ENCODE results near the gene YES1. TPM values are rescaled to one million over a fixed set of nuclear protein-coding genes. Genes with fewer than 3 reads are reported as not detected.

YES1 gene
- total and polyA plus RNA-seq, 5 donors, result 9.2 to 25.9 (median 25.0) TPM

DNA sequence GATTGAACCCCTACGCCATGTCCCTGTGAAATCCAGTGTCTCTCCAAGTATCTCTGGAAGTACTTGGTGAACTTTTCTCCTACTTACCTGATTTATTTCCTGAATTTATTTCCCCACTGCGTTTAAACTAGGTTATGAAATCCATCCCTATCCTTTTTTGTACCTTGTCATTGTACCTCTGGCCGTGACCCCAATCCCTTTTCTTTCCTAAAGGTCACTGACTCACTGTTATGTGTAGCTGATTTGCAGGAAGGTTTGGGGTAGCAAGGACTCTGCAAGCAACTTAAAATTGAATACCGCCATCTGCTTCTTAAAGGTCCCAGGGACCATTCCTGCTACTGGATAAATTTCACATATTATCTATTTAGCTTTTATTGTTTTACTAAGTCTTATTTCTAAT is 95.0 kb downstream of the YES1 start:
- H3K4me1 ChIP-seq (ENCODE audit: control insufficient read depth, insufficient read depth, low read length), result no peaks in the 10 kb centered on the region

DNA sequence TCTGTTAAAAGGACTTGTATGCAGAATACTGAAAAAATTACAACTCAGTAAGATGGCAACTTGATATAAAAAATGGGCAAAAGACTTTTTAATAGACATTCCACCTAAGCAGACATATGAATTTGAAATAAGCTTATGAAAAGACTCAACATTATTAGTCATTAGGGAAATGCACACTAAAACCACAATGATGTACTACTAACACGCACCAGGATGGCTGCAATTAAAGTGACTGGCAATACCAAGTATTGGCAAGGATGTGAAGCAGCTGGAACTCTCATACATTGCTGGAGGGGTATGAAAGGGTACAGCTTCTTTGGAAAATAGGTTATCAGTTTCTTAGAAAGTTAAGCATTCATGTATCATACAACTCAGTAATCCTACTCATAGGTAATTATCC is 96.4 kb downstream of the YES1 start:
- DNase-seq (no peak), ATAC-seq (no peak)
- Histone ChIP-seq H3K27ac (ENCODE audit: low read length) (no peak overlapping the region), H3K4me3 (ENCODE audit: low read length) (no peak overlapping the region), H3K27me3 (ENCODE audit: control insufficient read depth, insufficient read depth) (no peaks in the 10 kb centered on the region), H3K4me1 (ENCODE audit: control insufficient read depth, insufficient read depth, low read length) (peaks cover 3% of the 10 kb centered on the region), H3K9me3 (ENCODE audit: control insufficient read depth, low read length) (no peaks in the 10 kb centered on the region)
- intact Hi-C loops (cut with DNase I), result no loop called here
- 60% methylated on average over 1 of the region's 1 CpG for WGBS

More for the DNA sequence above, 95.0 kb downstream of the YES1 start:
- DNase-seq, result no peak
- ATAC-seq, result no peak
- WGBS, result 93% methylated on average over 4 of the region's 4 CpGs
- H3K9me3 ChIP-seq (ENCODE audit: control insufficient read depth, low read length), result no peaks in the 10 kb centered on the region
- H3K4me3 ChIP-seq (ENCODE audit: low read length), result no peak overlapping the region
- H3K27me3 ChIP-seq (ENCODE audit: control insufficient read depth, insufficient read depth), result no peaks in the 10 kb centered on the region
- H3K27ac ChIP-seq (ENCODE audit: low read length), result no peak overlapping the region
- intact Hi-C loops (cut with DNase I), result no loop called here

DNA sequence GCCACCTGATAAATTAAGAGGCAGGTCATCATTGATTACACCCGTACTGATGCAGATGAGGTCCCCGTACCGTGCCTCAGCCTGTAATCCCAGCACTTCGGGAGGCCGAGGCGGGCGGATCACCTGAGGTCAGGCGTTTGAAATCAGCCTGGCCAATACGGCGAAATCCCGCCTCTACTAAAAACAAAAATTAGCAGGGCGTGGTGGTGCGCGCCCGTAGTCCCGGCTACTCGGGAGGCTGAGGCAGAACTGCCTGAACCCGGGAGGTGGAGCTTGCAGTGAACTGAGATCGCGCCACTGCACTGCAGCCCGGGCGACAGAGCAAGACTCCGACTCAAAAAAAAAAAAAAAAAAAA is 98.9 kb downstream of the YES1 start:
- WGBS, result 88% methylated on average over 23 of the region's 23 CpGs

DNA sequence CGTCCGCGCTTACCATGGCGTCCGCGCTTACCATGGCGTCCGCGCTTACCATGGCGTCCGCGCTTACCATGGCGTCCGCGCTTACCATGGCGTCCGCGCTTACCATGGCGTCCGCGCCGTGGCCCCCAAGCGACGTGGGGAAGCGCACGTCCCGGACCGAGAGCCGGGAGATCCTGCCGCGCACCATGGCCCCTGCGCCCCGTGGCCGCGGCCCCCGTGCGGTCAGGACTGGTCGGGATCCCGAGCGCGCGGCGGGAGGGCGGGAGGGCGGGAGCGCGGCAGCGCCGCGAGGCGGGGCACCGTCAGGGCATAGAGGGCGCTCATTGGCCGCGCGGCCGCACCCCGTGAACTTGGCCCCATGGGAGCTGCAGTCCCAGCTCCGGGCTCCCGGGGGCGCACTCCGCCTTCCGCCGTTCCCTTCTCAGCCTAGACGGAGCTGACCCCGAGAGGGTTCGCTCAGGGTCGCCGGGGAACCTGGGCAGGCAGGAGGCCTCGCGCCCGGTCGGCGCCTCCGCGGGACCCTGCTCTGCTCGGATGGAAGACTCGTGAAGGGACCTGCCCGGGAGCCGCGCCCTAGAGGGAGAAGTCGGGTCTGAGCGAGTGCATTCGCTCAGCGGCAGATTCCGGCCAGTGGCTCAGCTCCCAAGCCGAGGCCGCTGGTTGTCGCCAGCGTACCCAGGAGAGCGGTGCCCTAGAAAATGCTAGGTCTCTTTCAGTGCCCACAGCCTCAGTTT is 99.5 kb downstream of the YES1 start, which contains the start of gene ENOSF1:
ENOSF1 (minus strand) TSS at position 230 of the 734 bp plus-strand sequence; CDS start at position 187, 43 bp downstream.
- 9% methylated on average over 85 of the region's 91 CpGs for WGBS

More for the DNA sequence above, 98.9 kb downstream of the YES1 start:
- DNase-seq (peak in 1 of 3 donors; percentile 43), ATAC-seq (no peak)
- Histone ChIP-seq H3K27me3 (ENCODE audit: control insufficient read depth, insufficient read depth) (no peaks in the 10 kb centered on the region), H3K4me1 (ENCODE audit: control insufficient read depth, insufficient read depth, low read length) (peaks cover 7% of the 10 kb centered on the region), H3K27ac (ENCODE audit: low read length) (peak overlapping the region; percentile 45), H3K9me3 (ENCODE audit: control insufficient read depth, low read length) (no peaks in the 10 kb centered on the region), H3K4me3 (ENCODE audit: low read length) (no peak overlapping the region)
- intact Hi-C loops (cut with DNase I), result no loop called here

DNA sequence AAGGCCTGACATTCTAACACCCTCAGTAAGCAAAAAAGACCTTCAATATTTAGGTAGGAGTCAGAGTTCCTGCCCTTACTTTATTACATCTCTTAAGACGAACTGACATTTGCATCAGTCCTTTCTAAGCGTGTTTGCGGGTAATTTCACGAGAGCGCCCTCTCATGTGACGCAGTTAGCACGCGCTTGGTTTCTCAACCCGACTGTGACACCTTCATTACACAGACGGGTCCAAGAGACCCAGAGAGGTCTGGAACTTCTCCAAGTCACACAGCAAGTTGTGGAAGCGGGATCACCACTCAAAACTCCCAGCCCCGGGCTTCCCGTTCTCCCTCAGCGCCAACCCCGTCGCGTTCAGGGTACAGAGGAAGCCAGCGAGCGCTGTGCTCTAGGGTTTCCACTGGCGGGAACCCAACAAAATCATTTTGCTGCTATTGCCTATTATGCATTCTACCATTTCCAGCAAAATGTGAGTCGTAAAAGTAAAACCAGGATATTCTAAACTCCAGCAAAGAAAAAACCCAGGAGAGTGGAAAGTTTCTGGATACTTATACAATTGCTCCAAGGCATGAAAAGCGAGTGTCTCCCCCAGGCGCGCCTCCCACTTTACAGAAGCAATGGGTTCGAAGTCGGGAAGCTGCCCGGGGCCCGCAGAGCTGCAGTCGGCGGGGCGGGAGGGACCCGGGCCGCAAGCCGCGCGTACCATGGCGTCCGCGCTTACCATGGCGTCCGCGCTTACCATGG is 100.2 kb downstream of the YES1 start:
- H3K4me3 ChIP-seq (ENCODE audit: low read length), result peak overlapping the region; percentile 74
- ATAC-seq, result peak; percentile 64 to 72
- WGBS, result under 1% methylated on average over 42 of the region's 42 CpGs
- no peaks in the 10 kb centered on the region for H3K27me3 ChIP-seq (ENCODE audit: control insufficient read depth, insufficient read depth)
- DNase-seq, result peak; percentile 76 to 81 (median 76)
- intact Hi-C loops (cut with DNase I), result no loop called here
- H3K27ac ChIP-seq (ENCODE audit: low read length), result peak overlapping the region; percentile 69
- H3K9me3 ChIP-seq (ENCODE audit: control insufficient read depth, low read length), result no peaks in the 10 kb centered on the region
- peaks cover 7% of the 10 kb centered on the region for H3K4me1 ChIP-seq (ENCODE audit: control insufficient read depth, insufficient read depth, low read length)

More for the DNA sequence above, 99.5 kb downstream of the YES1 start, which contains the start of gene ENOSF1:
- no peaks in the 10 kb centered on the region for H3K27me3 ChIP-seq (ENCODE audit: control insufficient read depth, insufficient read depth)
- H3K9me3 ChIP-seq (ENCODE audit: control insufficient read depth, low read length), result no peaks in the 10 kb centered on the region
- intact Hi-C loops (cut with DNase I), result no loop called here
- H3K4me3 ChIP-seq (ENCODE audit: low read length), result peak within 1 kb of the TSS; percentile 74
- peaks cover 7% of the 10 kb centered on the region for H3K4me1 ChIP-seq (ENCODE audit: control insufficient read depth, insufficient read depth, low read length)
- DNase-seq (peak; percentile 88 to 94 (median 93)), ATAC-seq (peak; percentile 93 to 95)
- H3K27ac ChIP-seq (ENCODE audit: low read length), result peak within 1 kb of the TSS; percentile 69

DNA sequence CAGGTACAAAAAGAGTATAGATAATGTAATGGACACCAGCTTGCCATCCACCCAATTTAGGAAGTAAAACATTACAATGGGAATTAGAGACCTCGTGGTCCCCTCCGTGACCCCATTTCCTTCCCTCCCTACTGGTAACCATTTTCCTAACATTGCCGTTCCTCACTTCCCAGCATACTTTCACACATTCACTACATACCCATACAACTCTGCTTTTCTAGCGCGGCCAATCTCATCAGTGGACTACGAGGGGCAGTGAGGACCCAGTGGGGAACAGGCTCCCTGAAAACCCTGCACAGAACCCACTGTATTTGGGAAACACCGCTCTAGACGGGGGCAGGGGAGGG is 100.8 kb downstream of the YES1 start:
- intact Hi-C loops (cut with DNase I), result no loop called here
- 7% methylated on average over 8 of the region's 8 CpGs for WGBS
- H3K27me3 ChIP-seq (ENCODE audit: control insufficient read depth, insufficient read depth), result no peaks in the 10 kb centered on the region
- ATAC-seq (peak; percentile 20 to 22), DNase-seq (no peak)
- H3K4me3 ChIP-seq (ENCODE audit: low read length), result peak overlapping the region; percentile 74
- H3K4me1 ChIP-seq (ENCODE audit: control insufficient read depth, insufficient read depth, low read length), result peaks cover 7% of the 10 kb centered on the region
- H3K27ac ChIP-seq (ENCODE audit: low read length), result peak overlapping the region; percentile 69
- no peaks in the 10 kb centered on the region for H3K9me3 ChIP-seq (ENCODE audit: control insufficient read depth, low read length)

DNA sequence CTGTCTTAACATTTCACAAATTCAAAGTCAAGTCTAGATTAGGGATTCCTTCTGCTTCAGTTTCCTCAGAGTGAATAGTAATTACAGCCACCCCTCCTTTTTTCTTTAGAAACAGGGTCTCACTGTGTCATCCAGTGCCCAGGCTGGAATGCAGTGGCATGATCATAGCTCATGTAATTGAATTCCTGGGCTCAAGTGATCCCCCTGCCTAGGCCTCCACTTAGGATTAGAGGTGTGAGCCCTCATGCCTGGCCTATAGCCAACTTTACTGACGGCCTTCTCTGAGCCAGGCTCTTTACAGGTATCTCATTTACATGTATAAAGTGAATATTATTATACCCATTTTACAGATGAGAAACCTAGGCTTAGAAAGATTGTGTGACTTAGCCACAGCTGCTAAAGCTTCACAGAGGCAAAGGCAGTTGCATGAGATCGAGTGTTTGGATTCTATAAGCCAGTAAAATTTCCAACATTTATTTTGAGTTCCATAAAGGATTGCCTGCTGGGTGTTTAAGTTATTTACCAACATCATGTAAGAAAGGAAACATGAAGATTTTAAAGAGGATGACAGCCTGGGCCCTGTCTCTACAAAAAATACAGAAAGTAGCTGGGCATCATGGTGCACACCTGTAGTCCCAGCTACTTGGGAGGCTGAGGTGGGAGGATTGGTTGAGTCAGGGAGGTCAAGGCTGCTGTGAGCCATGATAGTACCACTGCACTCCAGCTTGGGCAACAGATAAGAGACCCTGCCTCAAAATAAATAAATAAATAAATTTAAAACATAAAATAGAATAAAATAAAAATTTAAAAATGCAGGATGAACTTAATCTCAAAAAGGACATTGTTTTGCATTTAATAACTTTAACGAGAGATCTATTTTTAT is 101.4 kb downstream of the YES1 start:
- ATAC-seq, result no peak
- Histone ChIP-seq H3K9me3 (ENCODE audit: control insufficient read depth, low read length) (no peaks in the 10 kb centered on the region), H3K27me3 (ENCODE audit: control insufficient read depth, insufficient read depth) (no peaks in the 10 kb centered on the region), H3K4me1 (ENCODE audit: control insufficient read depth, insufficient read depth, low read length) (peaks cover 7% of the 10 kb centered on the region), H3K27ac (ENCODE audit: low read length) (no peak overlapping the region), H3K4me3 (ENCODE audit: low read length) (peak overlapping the region; percentile 74)
- no peak for DNase-seq
- intact Hi-C loops (cut with DNase I), result no loop called here
- 73% methylated on average over 3 of the region's 3 CpGs for WGBS

DNA sequence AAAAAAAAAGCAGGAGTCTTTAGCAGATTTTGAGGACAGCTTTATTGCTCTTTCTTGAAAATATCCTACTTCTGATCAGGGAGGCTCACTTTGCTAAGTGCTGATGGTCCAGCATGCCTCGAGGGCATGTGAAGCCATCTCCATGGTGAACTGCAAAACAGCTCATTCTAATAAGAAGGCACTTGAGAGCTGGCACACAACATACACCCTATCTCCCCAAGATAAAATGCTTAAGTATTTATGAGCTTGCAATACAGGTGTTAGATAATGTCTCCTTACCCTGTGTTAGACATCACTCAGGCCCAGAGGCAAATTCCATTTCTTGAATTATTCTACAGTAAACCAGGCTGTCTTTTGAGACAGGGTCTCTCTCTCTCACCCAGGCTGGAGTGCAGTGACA is 102.3 kb downstream of the YES1 start:
- DNase-seq (no peak), ATAC-seq (peak in 1 of 2 donors; percentile 15)
- peaks cover 7% of the 10 kb centered on the region for H3K4me1 ChIP-seq (ENCODE audit: control insufficient read depth, insufficient read depth, low read length)
- no peak overlapping the region for H3K4me3 ChIP-seq (ENCODE audit: low read length)
- 77% methylated on average over 1 of the region's 1 CpG for WGBS
- H3K27ac ChIP-seq (ENCODE audit: low read length), result no peak overlapping the region
- intact Hi-C loops (cut with DNase I), result loop anchor here in 1 of 4 donors (10.0 kb wide), 1 partner anchor 85 kb away; no protein-coding TSS in a partner anchor
- H3K27me3 ChIP-seq (ENCODE audit: control insufficient read depth, insufficient read depth), result no peaks in the 10 kb centered on the region
- H3K9me3 ChIP-seq (ENCODE audit: control insufficient read depth, low read length), result no peaks in the 10 kb centered on the region

DNA sequence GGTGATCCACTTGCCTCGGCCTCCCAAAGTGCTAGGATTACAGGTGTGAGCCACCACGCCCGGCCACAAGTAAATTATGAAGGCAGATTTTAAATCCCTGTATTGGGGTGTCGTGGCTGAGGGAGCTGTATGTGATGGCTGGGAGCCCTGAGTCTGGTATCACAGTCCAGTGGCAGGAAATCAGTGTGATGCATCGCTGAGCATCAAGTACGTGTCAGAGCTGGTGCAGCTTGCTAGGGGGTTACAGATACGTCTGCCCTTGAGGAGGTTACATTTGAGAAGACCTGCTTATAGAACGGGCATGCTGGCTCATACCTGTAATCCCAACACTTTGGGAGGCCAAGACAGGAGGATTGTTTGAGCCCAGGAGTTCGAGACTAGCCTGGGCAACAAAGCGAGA is 103.9 kb downstream of the YES1 start:
- no peaks in the 10 kb centered on the region for H3K27me3 ChIP-seq (ENCODE audit: control insufficient read depth, insufficient read depth)
- intact Hi-C loops (cut with DNase I), result loop anchor here in 1 of 4 donors (10.0 kb wide), 1 partner anchor 83 kb away; no protein-coding TSS in a partner anchor
- no peak for DNase-seq
- WGBS, result 90% methylated on average over 10 of the region's 10 CpGs
- H3K27ac ChIP-seq (ENCODE audit: low read length), result no peak overlapping the region
- no peak overlapping the region for H3K4me3 ChIP-seq (ENCODE audit: low read length)
- ATAC-seq, result no peak
- no peaks in the 10 kb centered on the region for H3K9me3 ChIP-seq (ENCODE audit: control insufficient read depth, low read length)
- peaks cover 7% of the 10 kb centered on the region for H3K4me1 ChIP-seq (ENCODE audit: control insufficient read depth, insufficient read depth, low read length)

DNA sequence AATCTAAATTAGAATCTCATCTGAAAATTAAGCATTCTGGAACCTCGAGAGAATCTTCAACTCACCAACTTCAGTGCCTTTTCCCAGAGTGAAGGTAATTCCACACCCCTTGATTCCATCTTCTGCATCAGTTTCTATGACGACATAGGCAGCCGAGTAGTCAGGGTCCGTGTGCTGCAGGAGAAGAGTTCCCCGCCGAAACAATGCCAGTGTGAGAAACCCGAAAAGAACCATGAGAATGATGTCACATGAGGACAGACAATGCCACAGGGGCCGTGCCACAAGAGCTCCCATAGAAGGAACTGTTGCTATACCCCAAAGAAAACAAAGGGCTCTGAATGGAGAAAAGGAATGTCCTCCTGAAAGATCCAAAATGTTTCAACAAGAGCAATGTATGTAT is 105.6 kb downstream of the YES1 start:
- Histone ChIP-seq H3K9me3 (ENCODE audit: control insufficient read depth, low read length) (no peaks in the 10 kb centered on the region), H3K4me3 (ENCODE audit: low read length) (no peak overlapping the region), H3K27me3 (ENCODE audit: control insufficient read depth, insufficient read depth) (no peaks in the 10 kb centered on the region), H3K27ac (ENCODE audit: low read length) (no peak overlapping the region), H3K4me1 (ENCODE audit: control insufficient read depth, insufficient read depth, low read length) (peaks cover 7% of the 10 kb centered on the region)
- no peak for ATAC-seq
- DNase-seq, result no peak
- WGBS, result 87% methylated on average over 8 of the region's 8 CpGs
- intact Hi-C loops (cut with DNase I), result loop anchor here in 1 of 4 donors (10.0 kb wide), 1 partner anchor 82 kb away; no protein-coding TSS in a partner anchor
